HG03135 (cell line): ENCODE results near the gene INSR.
A peak's percentile ranks its signal among the peaks of the same experiment; 100 is the strongest.

Source experiments
- ATAC-seq: cut with Tn5 transposase; IDR thresholded peaks from one replicate; pipeline ENCODE4 v1.9.1; 2021; ENCODE audit warnings: mild to moderate bottlenecking, moderate library complexity; ENCODE audit not compliant: unreplicated experiment

INSR gene

GRCh38 chr19:7197119-7197759 is 97.0 kb downstream of the INSR start:
- peak; percentile 53 for ATAC-seq

DNA sequence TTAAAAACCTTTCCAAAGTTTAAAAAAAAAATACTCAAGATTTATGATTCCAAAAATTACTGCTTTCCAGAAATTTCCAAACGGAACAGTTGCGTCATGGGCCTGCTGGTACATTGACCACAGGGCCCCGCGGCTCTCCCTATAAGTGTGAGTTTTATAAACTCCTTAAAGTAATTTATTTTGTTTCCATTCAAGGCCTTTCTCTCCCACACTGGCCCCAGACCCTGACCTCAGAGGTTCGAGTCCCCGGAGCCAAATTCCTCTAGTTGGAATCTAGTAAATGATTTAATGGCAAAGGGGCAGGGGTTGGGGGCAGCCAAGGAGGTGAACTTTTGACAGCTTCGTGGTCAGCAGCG is 97.5 kb downstream of the INSR start:
- ATAC-seq, result no peak

GRCh38 chr19:7195046-7195445 is 99.2 kb downstream of the INSR start:
- ATAC-seq, result no peak

GRCh38 chr19:7194566-7194965 is 99.6 kb downstream of the INSR start:
- no peak for ATAC-seq

DNA sequence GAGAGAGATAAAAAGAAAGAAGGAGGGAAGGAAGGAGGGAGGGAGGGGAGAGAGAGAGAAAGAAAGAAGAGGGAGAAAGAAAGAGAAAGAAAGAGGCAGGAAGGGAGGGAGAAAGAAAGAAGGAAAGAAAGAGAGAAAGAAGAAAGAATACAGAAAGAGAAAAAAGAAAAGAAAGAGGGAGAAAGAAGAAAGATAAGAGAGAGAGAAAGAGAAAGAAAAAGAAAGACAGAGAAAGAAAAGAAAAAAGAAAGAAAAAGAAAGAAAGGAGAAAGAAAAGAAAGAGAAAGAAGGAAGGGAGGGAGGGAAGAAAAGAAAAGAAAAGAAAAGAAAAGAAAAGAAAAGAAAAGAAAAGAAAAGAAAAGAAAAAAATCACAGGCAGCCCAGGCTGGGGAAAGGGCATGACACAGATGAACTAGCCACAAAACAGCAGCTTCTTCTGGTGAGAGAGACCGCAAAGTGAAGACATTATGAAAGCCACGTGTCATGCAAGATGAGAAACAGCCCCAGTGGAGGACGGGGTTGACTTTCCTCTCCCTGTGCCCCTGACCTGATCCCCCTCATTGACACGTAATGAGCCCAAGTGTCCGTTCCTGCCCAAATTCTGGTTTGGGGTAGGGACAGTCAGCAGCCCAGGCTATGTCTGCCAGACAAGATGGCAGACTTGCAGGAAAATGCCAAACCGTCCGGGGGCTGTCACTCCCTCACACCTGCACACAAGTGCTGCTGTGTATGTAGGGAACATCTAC is 102.1 kb downstream of the INSR start:
- ATAC-seq, result no peak

- ATAC-seq, result no peak
Observed at GRCh38 chr19:7188698-7189629, 105.2 kb downstream of the INSR start.

DNA sequence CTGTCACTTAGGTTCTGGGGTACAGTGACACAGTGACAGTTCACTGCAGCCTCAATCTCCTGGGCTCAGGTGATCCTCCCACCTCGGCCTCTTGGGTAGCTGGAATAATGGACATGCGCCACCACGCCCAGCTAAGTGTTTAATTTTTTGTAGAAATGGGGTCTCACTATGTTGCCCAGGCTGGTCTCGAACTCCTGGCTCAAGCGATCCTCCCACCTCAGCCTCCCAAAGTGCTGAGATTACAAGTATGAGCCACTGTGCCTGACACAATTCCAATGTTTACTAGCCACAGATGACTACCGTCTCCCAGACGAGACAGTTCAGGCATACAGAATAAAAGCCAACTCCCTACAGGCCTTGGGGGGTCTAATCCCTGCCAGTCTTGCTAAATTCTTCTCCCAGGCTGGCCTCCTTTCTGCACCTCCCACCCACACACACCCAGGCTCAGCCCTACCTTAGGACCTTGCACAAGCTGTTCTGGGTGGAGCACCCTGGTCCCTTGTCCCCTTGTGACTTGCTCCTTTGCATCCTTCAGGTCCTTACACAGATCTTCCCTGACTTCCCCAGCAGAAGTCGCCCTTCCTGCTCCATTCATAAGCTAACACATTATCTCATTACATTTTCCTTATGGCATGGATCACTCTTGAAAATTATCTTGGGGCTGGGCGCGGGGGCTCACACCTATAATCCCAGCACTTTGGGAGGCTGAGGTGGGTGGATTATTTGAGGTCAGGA is 106.4 kb downstream of the INSR start:
- no peak for ATAC-seq

GRCh38 chr19:7182489-7182888 is 111.7 kb downstream of the INSR start:
- no peak for ATAC-seq

DNA sequence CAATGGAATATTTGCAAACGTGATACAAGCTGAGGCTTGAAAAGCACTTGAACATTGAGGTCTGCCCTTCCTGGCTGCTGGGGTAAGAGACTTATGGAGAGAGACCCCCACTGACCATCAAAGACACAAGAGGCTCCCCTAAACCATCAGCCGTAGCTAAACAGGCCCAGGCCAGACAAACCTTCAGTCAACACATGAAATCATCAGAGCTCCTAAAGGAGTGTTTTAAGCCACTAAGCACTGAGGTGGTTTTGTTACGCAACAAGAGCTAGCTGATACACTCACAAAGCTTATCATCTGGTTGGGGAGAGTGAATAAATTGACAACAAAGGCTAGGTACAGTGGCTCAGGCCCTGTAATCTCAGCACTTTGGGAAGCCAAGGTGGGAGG is 114.3 kb downstream of the INSR start:
- no peak for ATAC-seq

- ATAC-seq, result no peak
Observed at GRCh38 chr19:7177926-7178325, 116.3 kb downstream of the INSR start.

DNA sequence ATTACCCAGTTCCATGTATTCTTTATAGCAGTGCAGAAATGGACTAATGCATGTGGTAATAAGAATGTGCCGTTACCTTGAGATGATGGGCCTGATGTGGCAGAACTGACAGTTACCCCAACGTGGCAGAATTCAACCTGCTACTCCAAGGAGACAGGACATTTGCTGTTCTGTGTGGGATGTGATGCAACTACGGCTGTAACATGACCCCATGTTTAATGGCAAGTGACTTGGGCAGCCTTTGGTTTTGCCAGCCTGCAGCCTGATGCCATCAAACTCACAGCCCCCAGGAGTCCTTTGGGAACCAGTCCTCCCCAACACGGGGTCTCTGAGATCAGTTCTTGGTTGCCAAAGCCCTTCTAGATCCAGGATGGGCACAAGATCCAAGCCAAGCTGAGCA is 117.4 kb downstream of the INSR start:
- ATAC-seq, result no peak

GRCh38 chr19:7172794-7173193 is 121.4 kb downstream of the INSR start:
- no peak for ATAC-seq

DNA sequence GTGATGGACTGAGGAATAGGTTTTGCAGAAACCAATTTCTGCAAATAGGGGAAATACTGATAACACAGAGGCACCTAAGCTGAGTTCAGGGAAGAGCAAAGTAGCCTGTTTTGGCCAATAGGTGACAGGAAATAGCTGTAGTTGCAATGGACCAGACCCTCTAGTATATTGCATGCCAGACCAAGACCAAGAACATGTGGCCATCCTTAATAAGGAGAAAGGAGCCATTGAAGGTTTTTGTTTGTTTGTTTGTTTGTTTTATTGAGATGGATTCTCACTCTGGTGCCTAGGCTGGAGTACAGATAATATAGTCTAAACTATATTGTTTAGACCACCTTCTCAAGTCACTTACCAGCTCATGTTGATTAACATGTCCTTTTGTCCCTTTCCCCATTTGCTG is 123.2 kb downstream of the INSR start:
- ATAC-seq, result no peak

GRCh38 chr19:7168941-7169340 is 125.3 kb downstream of the INSR start:
- no peak for ATAC-seq

DNA sequence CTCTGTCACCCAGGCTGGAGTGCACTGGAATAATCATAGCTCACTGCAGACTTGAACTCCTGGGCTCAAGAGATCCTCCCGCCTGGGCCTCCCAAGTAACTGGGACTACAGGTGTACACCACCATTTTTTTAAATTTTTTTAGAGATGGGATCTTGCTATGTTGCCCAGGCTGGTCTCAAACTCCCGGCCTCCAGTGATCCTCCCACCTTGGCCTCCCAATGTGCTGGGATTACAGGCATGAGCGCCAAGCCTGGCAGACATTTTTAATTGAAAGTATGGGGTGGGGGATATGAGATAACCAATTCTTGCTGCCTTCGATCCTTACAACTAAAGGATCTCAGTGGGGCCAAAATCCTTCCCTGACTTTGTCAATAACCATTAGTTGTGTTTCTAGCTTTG is 132.9 kb downstream of the INSR start:
- ATAC-seq, result no peak

GRCh38 chr19:7159105-7159933 is 134.9 kb downstream of the INSR start:
- no peak for ATAC-seq

GRCh38 chr19:7153022-7153421 is 141.2 kb downstream of the INSR start:
- no peak for ATAC-seq

GRCh38 chr19:7152568-7152967 is 141.6 kb downstream of the INSR start:
- ATAC-seq, result no peak

- ATAC-seq, result no peak
Observed at GRCh38 chr19:7149956-7150705, 144.1 kb downstream of the INSR start.
